Thyroid gland (tissue), 4 donors: Measurements from ENCODE around the gene TWSG1.

ENCODE experiments used
- POLR2A ChIP-seq, 2 donors: fragments of 450-650 bp; IDR thresholded peaks; one replicate each; pipeline ENCODE4 v1.6.1; 2017; ENCODE audit warnings: antibody characterized with exemption in 2 of 2, mild to moderate bottlenecking in 2 of 2, moderate library complexity in 1 of 2
- TF ChIP-seq, protein P1 (sequence below), 6 experiments: fragments of 200-600 bp in 3 of 6; fragments of 450-650 bp in 3 of 6; sonication (generic) in 3 of 6; IDR thresholded peaks; one replicate each; pipeline ENCODE4 v1.5.1; 2016 to 2019; ENCODE audit warnings: antibody characterized with exemption in 6 of 6, mild to moderate bottlenecking in 2 of 6, inconsistent platforms in 1 of 6, moderate library complexity in 1 of 6

- TF ChIP-seq, protein P1, sequence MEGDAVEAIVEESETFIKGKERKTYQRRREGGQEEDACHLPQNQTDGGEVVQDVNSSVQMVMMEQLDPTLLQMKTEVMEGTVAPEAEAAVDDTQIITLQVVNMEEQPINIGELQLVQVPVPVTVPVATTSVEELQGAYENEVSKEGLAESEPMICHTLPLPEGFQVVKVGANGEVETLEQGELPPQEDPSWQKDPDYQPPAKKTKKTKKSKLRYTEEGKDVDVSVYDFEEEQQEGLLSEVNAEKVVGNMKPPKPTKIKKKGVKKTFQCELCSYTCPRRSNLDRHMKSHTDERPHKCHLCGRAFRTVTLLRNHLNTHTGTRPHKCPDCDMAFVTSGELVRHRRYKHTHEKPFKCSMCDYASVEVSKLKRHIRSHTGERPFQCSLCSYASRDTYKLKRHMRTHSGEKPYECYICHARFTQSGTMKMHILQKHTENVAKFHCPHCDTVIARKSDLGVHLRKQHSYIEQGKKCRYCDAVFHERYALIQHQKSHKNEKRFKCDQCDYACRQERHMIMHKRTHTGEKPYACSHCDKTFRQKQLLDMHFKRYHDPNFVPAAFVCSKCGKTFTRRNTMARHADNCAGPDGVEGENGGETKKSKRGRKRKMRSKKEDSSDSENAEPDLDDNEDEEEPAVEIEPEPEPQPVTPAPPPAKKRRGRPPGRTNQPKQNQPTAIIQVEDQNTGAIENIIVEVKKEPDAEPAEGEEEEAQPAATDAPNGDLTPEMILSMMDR (IDR thresholded peaks at IDR 0.05), result no peak
- TF ChIP-seq POLR2A (IDR thresholded peaks at IDR 0.05), result no peak
These were observed 49.0 kb upstream of the TWSG1 start for GRCh38 chr18:9285604-9286003.
